Tracheal epithelial cell (primary cell): ENCODE measurements around the gene BOLA2. TPM values are rescaled to one million over a fixed set of nuclear protein-coding genes. Genes with fewer than 3 reads are reported as not detected.

Experiments used
- total RNA-seq: library from RNA; depleted of rRNA; stranded (reverse); fragments of >200 nt; gene quantifications from 2 replicates; pipeline ENCODE4 v1.2.1, GENCODE V29; 2014

The BOLA2 gene
- 41.2 and 47.5 TPM in 2 replicates for total RNA-seq

GRCh38 chr16:29454269-29454668, at the start of gene BOLA2, which contains the start of gene SLX1B:
TSS of gene BOLA2 (minus strand) at chr16:29454351. CDS start at chr16:29454253, 98 bp downstream.
TSS of gene SLX1B (plus strand) at chr16:29454533.

GRCh38 chr16:29459706-29460646, 5.8 kb upstream of the BOLA2 start, which contains the start of gene SULT1A4:
TSS of gene SULT1A4 (plus strand) at chr16:29459913. CDS start at chr16:29461386, 1,473 bp downstream.

Other genes starting within 250 kb of the BOLA2 start
- gene NPIPB11, start 47.6 kb downstream of the BOLA2 start, total RNA-seq = under 0.01 and 0.21 TPM in 2 replicates
- 18.8 and 23.4 TPM in 2 replicates for gene SLX1B, start 182 bp upstream of the BOLA2 start, total RNA-seq
- 1.9 TPM in 1 of 2 replicates, not detected in the other for gene SULT1A4, start 5.6 kb upstream of the BOLA2 start, total RNA-seq
- 8.2 and 20.5 TPM in 2 replicates for gene NPIPB12, start 52.1 kb upstream of the BOLA2 start, total RNA-seq
- gene SPN, start 208.9 kb upstream of the BOLA2 start, total RNA-seq = not detected in 2 replicates
- 0.21 and 54.5 TPM in 2 replicates for gene QPRT, start 224.8 kb upstream of the BOLA2 start, total RNA-seq